GM12872 (cell line): ENCODE results near the gene LMO2.

Source experiments
- CTCF ChIP-seq: IDR thresholded peaks from 3 replicates; pipeline ENCODE4 v1.5.1; 2011; ENCODE audit warnings: low read depth, mild to moderate bottlenecking, low read length, moderate library complexity; ENCODE audit not compliant: insufficient read depth

The LMO2 gene

GRCh38 chr11:33829430-33830141 is 62.3 kb downstream of the LMO2 start:
- peak; percentile 85 for TF ChIP-seq CTCF

- TF ChIP-seq CTCF, result no peak
Observed at GRCh38 chr11:33828604-33829429, 63.1 kb downstream of the LMO2 start.

- TF ChIP-seq CTCF, result no peak
Observed at GRCh38 chr11:33827206-33827605, 64.7 kb downstream of the LMO2 start.

GRCh38 chr11:33825854-33826560 is 65.9 kb downstream of the LMO2 start:
- no peak for TF ChIP-seq CTCF

GRCh38 chr11:33819278-33820035 is 72.4 kb downstream of the LMO2 start:
- TF ChIP-seq CTCF, result no peak
